ENCODE data around the gene QKI. TPM values are rescaled to one million over a fixed set of nuclear protein-coding genes. Genes with fewer than 3 reads are reported as not detected.

QKI gene
- total RNA-seq, 1 donor from 2014 or later, result 290 TPM

- Mint-ChIP-seq H3K4me3 (ENCODE audit: unreplicated experiment) (no peak overlapping the region), H3K9me3 (ENCODE audit: unreplicated experiment) (no peaks in the 10 kb centered on the region), H3K27ac (ENCODE audit: unreplicated experiment) (no peak overlapping the region), H3K4me1 (ENCODE audit: unreplicated experiment) (peaks cover 19% of the 10 kb centered on the region), H3K36me3 (ENCODE audit: unreplicated experiment) (no peaks in the 10 kb centered on the region), H3K27me3 (ENCODE audit: unreplicated experiment) (no peaks in the 10 kb centered on the region)
- no peak for TF ChIP-seq CTCF (IDR thresholded peaks at IDR 0.05)
- DNase-seq (ENCODE audit: extremely low spot score, unreplicated experiment), result no peak
Measured at GRCh38 chr6:163401039-163401885, 13.3 kb upstream of the QKI start.

- Mint-ChIP-seq H3K36me3 (ENCODE audit: unreplicated experiment) (no peaks in the 10 kb centered on the region), H3K4me1 (ENCODE audit: unreplicated experiment) (peaks cover 18% of the 10 kb centered on the region), H3K9me3 (ENCODE audit: unreplicated experiment) (no peaks in the 10 kb centered on the region), H3K27ac (ENCODE audit: unreplicated experiment) (no peak overlapping the region), H3K27me3 (ENCODE audit: unreplicated experiment) (no peaks in the 10 kb centered on the region), H3K4me3 (ENCODE audit: unreplicated experiment) (no peak overlapping the region)
- no peak for TF ChIP-seq CTCF (IDR thresholded peaks at IDR 0.05)
- DNase-seq (ENCODE audit: extremely low spot score, unreplicated experiment), result no peak
Measured at GRCh38 chr6:163402616-163403015, 11.9 kb upstream of the QKI start.

- Mint-ChIP-seq H3K27ac (ENCODE audit: unreplicated experiment) (no peak overlapping the region), H3K4me3 (ENCODE audit: unreplicated experiment) (no peak overlapping the region), H3K9me3 (ENCODE audit: unreplicated experiment) (no peaks in the 10 kb centered on the region), H3K27me3 (ENCODE audit: unreplicated experiment) (no peaks in the 10 kb centered on the region), H3K4me1 (ENCODE audit: unreplicated experiment) (peaks cover 18% of the 10 kb centered on the region), H3K36me3 (ENCODE audit: unreplicated experiment) (no peaks in the 10 kb centered on the region)
- no peak for TF ChIP-seq CTCF (IDR thresholded peaks at IDR 0.05)
- DNase-seq (ENCODE audit: extremely low spot score, unreplicated experiment), result no peak
Measured at GRCh38 chr6:163404825-163405265, 9.7 kb upstream of the QKI start.

- DNase-seq (ENCODE audit: extremely low spot score, unreplicated experiment), result no peak
- no peaks in the 10 kb centered on the region for H3K9me3 Mint-ChIP-seq (ENCODE audit: unreplicated experiment)
- peak overlapping the region; percentile 94 for H3K27ac Mint-ChIP-seq (ENCODE audit: unreplicated experiment)
- peaks cover 18% of the 10 kb centered on the region for H3K4me1 Mint-ChIP-seq (ENCODE audit: unreplicated experiment)
- no peaks in the 10 kb centered on the region for H3K36me3 Mint-ChIP-seq (ENCODE audit: unreplicated experiment)
- no peaks in the 10 kb centered on the region for H3K27me3 Mint-ChIP-seq (ENCODE audit: unreplicated experiment)
- no peak for TF ChIP-seq CTCF (IDR thresholded peaks at IDR 0.05)
- H3K4me3 Mint-ChIP-seq (ENCODE audit: unreplicated experiment), result peak overlapping the region; percentile 70
Measured at GRCh38 chr6:163405412-163406309, 8.9 kb upstream of the QKI start.

- H3K9me3 Mint-ChIP-seq (ENCODE audit: unreplicated experiment), result no peaks in the 10 kb centered on the region
- DNase-seq (ENCODE audit: extremely low spot score, unreplicated experiment), result no peak
- H3K4me1 Mint-ChIP-seq (ENCODE audit: unreplicated experiment), result peaks cover 20% of the 10 kb centered on the region
- H3K27me3 Mint-ChIP-seq (ENCODE audit: unreplicated experiment), result no peaks in the 10 kb centered on the region
- H3K27ac Mint-ChIP-seq (ENCODE audit: unreplicated experiment), result peak overlapping the region; percentile 94
- H3K4me3 Mint-ChIP-seq (ENCODE audit: unreplicated experiment), result peak overlapping the region; percentile 70
- H3K36me3 Mint-ChIP-seq (ENCODE audit: unreplicated experiment), result peaks cover 4% of the 10 kb centered on the region
- TF ChIP-seq CTCF (IDR thresholded peaks at IDR 0.05), result no peak
Measured at GRCh38 chr6:163406366-163406765, 8.2 kb upstream of the QKI start.

Measured in osteocyte (in vitro differentiated cells).